OCI-LY1 (cell line): ENCODE measurements around the gene TET2.

Source experiments
- H2AFZ ChIP-seq: fragments of 200-600 bp; sonication (generic), shearing (Covaris generic); 2 replicates; pipeline ENCODE4 v1.6.0; 2014; ENCODE audit warnings: antibody characterized with exemption, mild to moderate bottlenecking, low read length
- H3F3A ChIP-seq: fragments of 200-600 bp; sonication (generic), shearing (Covaris generic); 2 replicates; pipeline ENCODE4 v1.6.0; 2014; ENCODE audit warnings: mild to moderate bottlenecking, antibody characterized with exemption, low read length, moderate library complexity; ENCODE audit not compliant: insufficient read depth
- H3K27ac ChIP-seq: fragments of 200-600 bp; sonication (generic); 2 replicates; pipeline ENCODE4 v1.5.1; 2014; ENCODE audit warnings: low read length, mixed run types, mild to moderate bottlenecking, low read depth; ENCODE audit not compliant: poor library complexity, severe bottlenecking
- H3K27me3 ChIP-seq: fragments of 200-600 bp; sonication (generic); 2 replicates; pipeline ENCODE4 v1.6.0; 2014; ENCODE audit warnings: antibody characterized with exemption, mild to moderate bottlenecking, low read length, moderate library complexity; ENCODE audit not compliant: insufficient read depth
- H3K36me3 ChIP-seq: fragments of 200-600 bp; sonication (generic); 2 replicates; pipeline ENCODE4 v1.6.1; 2014; ENCODE audit warnings: mild to moderate bottlenecking, antibody characterized with exemption, low read length, moderate library complexity, mixed read lengths; ENCODE audit not compliant: insufficient read depth
- H3K4me1 ChIP-seq: fragments of 200-600 bp; sonication (generic); 2 replicates; pipeline ENCODE4 v1.5.1; 2014; ENCODE audit warnings: mild to moderate bottlenecking, low read length, moderate library complexity; ENCODE audit not compliant: insufficient read depth, severe bottlenecking
- H3K4me2 ChIP-seq: fragments of 200-600 bp; sonication (generic), shearing (Covaris generic); 2 replicates; pipeline ENCODE4 v1.6.1; 2014; ENCODE audit warnings: low read length
- H3K4me3 ChIP-seq: fragments of 200-600 bp; sonication (generic); 2 replicates; pipeline ENCODE4 v1.5.1; 2014; ENCODE audit warnings: low read length, low read depth, mild to moderate bottlenecking, mixed read lengths; ENCODE audit not compliant: poor library complexity, severe bottlenecking
- H3K79me2 ChIP-seq: fragments of 200-600 bp; shearing (Covaris generic); 2 replicates; pipeline ENCODE4 v1.6.1; 2016; ENCODE audit warnings: mixed run types, low read length, mixed read lengths; ENCODE audit not compliant: insufficient read depth
- H3K9ac ChIP-seq: fragments of 200-600 bp; sonication (generic), shearing (Covaris generic); 2 replicates; pipeline ENCODE4 v1.6.1; 2014; ENCODE audit warnings: mild to moderate bottlenecking, low read length, mixed read lengths
- H3K9me2 ChIP-seq: fragments of 200-600 bp; sonication (generic), shearing (Covaris generic); 2 replicates; pipeline ENCODE4 v1.6.1; 2014; ENCODE audit warnings: low read depth, mild to moderate bottlenecking, low read length, mixed read lengths
- H3K9me3 ChIP-seq: fragments of 200-600 bp; shearing (Covaris generic); 2 replicates; pipeline ENCODE4 v1.6.1; 2014; ENCODE audit warnings: low read length, mixed read lengths
- H4K20me1 ChIP-seq: fragments of 200-600 bp; sonication (generic), shearing (Covaris generic); 2 replicates; pipeline ENCODE4 v1.6.0; 2016; ENCODE audit warnings: mild to moderate bottlenecking, low read length; ENCODE audit not compliant: insufficient read depth
- CTCF ChIP-seq: fragments of 200-600 bp; sonication (generic), shearing (Covaris generic); IDR thresholded peaks from 2 replicates; pipeline ENCODE4 v1.5.1; 2017; ENCODE audit warnings: mild to moderate bottlenecking, antibody characterized with exemption, low read length, moderate library complexity, mixed read lengths
- EZH2 ChIP-seq: fragments of 200-600 bp; sonication (generic), shearing (Covaris generic); IDR thresholded peaks from 2 replicates; pipeline ENCODE4 v1.8.0; 2017; ENCODE audit warnings: borderline replicate concordance, mixed run types, mild to moderate bottlenecking, antibody characterized with exemption, low read length, moderate library complexity, mixed read lengths

Gene TET2

GRCh38 chr4:105149771-105150170 lies 3.1 kb downstream of the TET2 start:
- no peaks in the 10 kb centered on the region for H3K36me3 ChIP-seq
- no peaks in the 10 kb centered on the region for H3F3A ChIP-seq
- no peaks in the 10 kb centered on the region for H3K27me3 ChIP-seq
- no peak overlapping the region for H3K9ac ChIP-seq
- H3K79me2 ChIP-seq, result no peaks in the 10 kb centered on the region
- H2AFZ ChIP-seq, result no peak overlapping the region
- no peak for TF ChIP-seq EZH2
- TF ChIP-seq CTCF, result no peak
- H3K9me2 ChIP-seq, result no peaks in the 10 kb centered on the region
- H3K4me2 ChIP-seq, result no peak overlapping the region
- 0 out of 2 replicates have a peak, but pooled peaks cover 2% of the 10 kb centered on the region for H4K20me1 ChIP-seq
- H3K4me3 ChIP-seq, result no peak overlapping the region
- H3K9me3 ChIP-seq, result no peaks in the 10 kb centered on the region; the same call in 1 of the 2 replicates
- no peak overlapping the region for H3K27ac ChIP-seq
- H3K4me1 ChIP-seq, result peaks cover 24% of the 10 kb centered on the region

- Histone ChIP-seq H4K20me1 (0 out of 2 replicates have a peak, but pooled peaks cover 2% of the 10 kb centered on the region), H2AFZ (no peak overlapping the region), H3K36me3 (no peaks in the 10 kb centered on the region), H3K79me2 (no peaks in the 10 kb centered on the region), H3K4me2 (no peak overlapping the region), H3K27me3 (no peaks in the 10 kb centered on the region), H3F3A (no peaks in the 10 kb centered on the region), H3K4me3 (no peak overlapping the region), H3K27ac (no peak overlapping the region), H3K4me1 (peaks cover 20% of the 10 kb centered on the region), H3K9me2 (no peaks in the 10 kb centered on the region), H3K9me3 (no peaks in the 10 kb centered on the region; the same call in 1 of the 2 replicates), H3K9ac (no peak overlapping the region)
- no peak for TF ChIP-seq CTCF
- TF ChIP-seq EZH2, result no peak
Observed at GRCh38 chr4:105150503-105150902, 3.8 kb downstream of the TET2 start.

GRCh38 chr4:105153749-105154148 lies 7.1 kb downstream of the TET2 start:
- no peak overlapping the region for H2AFZ ChIP-seq
- TF ChIP-seq EZH2 (no peak), CTCF (no peak)
- H4K20me1 ChIP-seq, result 0 out of 2 replicates have a peak, but pooled peaks cover 2% of the 10 kb centered on the region
- H3K36me3 ChIP-seq, result no peaks in the 10 kb centered on the region
- H3K9me2 ChIP-seq, result no peaks in the 10 kb centered on the region
- no peaks in the 10 kb centered on the region for H3K79me2 ChIP-seq
- H3K4me3 ChIP-seq, result no peak overlapping the region
- no peaks in the 10 kb centered on the region for H3K4me1 ChIP-seq
- H3K9ac ChIP-seq, result no peak overlapping the region
- no peaks in the 10 kb centered on the region; the same call in 1 of the 2 replicates for H3K9me3 ChIP-seq
- no peaks in the 10 kb centered on the region for H3K27me3 ChIP-seq
- H3K27ac ChIP-seq, result no peak overlapping the region
- no peak overlapping the region for H3K4me2 ChIP-seq
- no peaks in the 10 kb centered on the region for H3F3A ChIP-seq
